K562 (cell line): ENCODE measurements around the gene BEX3. TPM values are rescaled to one million over a fixed set of nuclear protein-coding genes. Genes with fewer than 3 reads are reported as not detected.
A peak's percentile ranks its signal among the peaks of the same experiment; 100 is the strongest.

Experiments used
- ATF7 ChIP-seq: fragments of 450-650 bp; IDR thresholded peaks from 2 replicates; pipeline ENCODE4 v1.7.1; 2014; ENCODE audit warnings: mild to moderate bottlenecking, moderate library complexity
- CBFA2T2 ChIP-seq: fragments of 450-650 bp; conservative IDR thresholded peaks from 2 replicates; pipeline ENCODE4 v1.6.1; 2017; ENCODE audit warnings: mild to moderate bottlenecking
- EZH2 ChIP-seq: IDR thresholded peaks from 2 replicates; pipeline ENCODE4 v1.6.1; 2012; ENCODE audit warnings: low read depth, mild to moderate bottlenecking, inconsistent platforms, low read length, borderline replicate concordance
- FOXA3 ChIP-seq, 2 experiments: fragments of 450-650 bp in 1 of 2; sonication (generic) in 1 of 2; formaldehyde crosslinking; IDR thresholded peaks in 1 of 2; conservative IDR thresholded peaks in 1 of 2; 2 replicates each; pipeline versions ENCODE4 v1.4.0 to v1.8.0; 2020 to 2022; ENCODE audit warnings: mild to moderate bottlenecking in 2 of 2, missing genetic modification reagents in 1 of 2
- GATA2 ChIP-seq: sonication (generic); formaldehyde crosslinking; IDR thresholded peaks from 2 replicates; pipeline ENCODE4 v1.4.0; 2020; ENCODE audit warnings: mild to moderate bottlenecking, missing genetic modification reagents
- MYNN ChIP-seq, 2 experiments: sonication (generic); formaldehyde crosslinking in 1 of 2; IDR thresholded peaks; 2 replicates each; pipeline versions ENCODE4 v1.5.0 to v1.6.1; 2016 to 2020; ENCODE audit warnings: antibody characterized with exemption in 1 of 2, missing genetic modification reagents in 1 of 2
- NR2C1 ChIP-seq, 2 experiments: fragments of 450-650 bp; IDR thresholded peaks; 2 replicates each; pipeline ENCODE4 v1.6.1; 2017; ENCODE audit warnings: mild to moderate bottlenecking in 2 of 2, antibody characterized with exemption in 1 of 2, inconsistent platforms in 1 of 2, missing compliant biosample characterization in 1 of 2, missing genetic modification characterization in 1 of 2
- RAD51 ChIP-seq: fragments of 450-650 bp; IDR thresholded peaks from 2 replicates; pipeline ENCODE4 v1.7.1; 2016; ENCODE audit warnings: low read depth, mild to moderate bottlenecking, borderline replicate concordance
- RBM34 ChIP-seq: fragments of 200-400 bp; formaldehyde crosslinking; IDR thresholded peaks from 2 replicates; pipeline ENCODE4 v1.6.1; 2018; ENCODE audit warnings: low read length, borderline replicate concordance; ENCODE audit not compliant: insufficient read depth
- RREB1 ChIP-seq: fragments of 250-450 bp; sonication (Bioruptor Pico); IDR thresholded peaks from 2 replicates; pipeline ENCODE4 v1.4.0; 2020
- XRCC5 ChIP-seq: fragments of 200-400 bp; formaldehyde crosslinking; IDR thresholded peaks from 2 replicates; pipeline ENCODE4 v1.6.1; 2017; ENCODE audit warnings: low read depth, mild to moderate bottlenecking, low read length
- YY1 ChIP-seq, 3 experiments: IDR thresholded peaks; 2 replicates each; pipeline ENCODE4 v1.6.1; 2011; ENCODE audit warnings: low read length in 2 of 3, mild to moderate bottlenecking in 2 of 3, moderate library complexity in 2 of 3, borderline replicate concordance in 1 of 3, control low read depth in 1 of 3, low read depth in 1 of 3; ENCODE audit not compliant: insufficient read depth in 3 of 3, insufficient replicate concordance in 2 of 3, control insufficient read depth in 1 of 3, insufficient read length in 1 of 3; ENCODE audit errors: extremely low read depth in 1 of 3
- ZBTB12 ChIP-seq: fragments of 250-450 bp; sonication (Bioruptor Pico); IDR thresholded peaks from 2 replicates; pipeline ENCODE4 v1.4.0; 2020
- ZBTB2 ChIP-seq: fragments of 450-650 bp; IDR thresholded peaks from 2 replicates; pipeline ENCODE4 v1.6.1; 2016; ENCODE audit warnings: antibody characterized with exemption
- ZNF232 ChIP-seq: sonication (generic); formaldehyde crosslinking; IDR thresholded peaks from 2 replicates; pipeline ENCODE4 v1.8.0; 2022; ENCODE audit warnings: mild to moderate bottlenecking, missing genetic modification reagents
- polyA plus RNA-seq, 8 experiments: library from polyadenylated mRNA; depleted of rRNA in 4 of 8; stranded (reverse) in 5 of 8; unstranded in 3 of 8; fragments of >200 nt; fragmentation: Nextera tagmentation in 2 of 8; fragmentation: Illumina TruSeq in 1 of 8; extraction: Ambion mirVana in 2 of 8; extraction: Trizol in 1 of 8; gene quantifications; 2 replicates each; pipeline versions ENCODE4 v1.2.1 to v1.2.3, GENCODE V29; 2011 to 2014; ENCODE audit warnings: inconsistent platforms in 1 of 8, missing spikeins in 1 of 8
- total RNA-seq, 7 experiments: library from RNA; depleted of rRNA in 6 of 7; stranded (reverse); fragments of >200 nt in 6 of 7; fragmentation: Illumina TruSeq in 2 of 7; extraction: Trizol in 2 of 7; gene quantifications; 2 replicates each; pipeline versions ENCODE4 v1.2.1 to v1.2.3, GENCODE V29; 2011 to 2021; ENCODE audit warnings: low replicate concordance in 1 of 7
- TF ChIP-seq, protein P1 (sequence below): sonication (generic); formaldehyde crosslinking; IDR thresholded peaks from 2 replicates; pipeline ENCODE4 v1.8.1; 2023; ENCODE audit warnings: mild to moderate bottlenecking, missing genetic modification reagents

The BEX3 gene
- total and polyA plus RNA-seq, 9 of the 15 experiments (the other 6 are each of a cell fraction or from before 2014, with no cell fraction given), result 0.21 to 0.47 TPM; not detected in 7

DNA sequence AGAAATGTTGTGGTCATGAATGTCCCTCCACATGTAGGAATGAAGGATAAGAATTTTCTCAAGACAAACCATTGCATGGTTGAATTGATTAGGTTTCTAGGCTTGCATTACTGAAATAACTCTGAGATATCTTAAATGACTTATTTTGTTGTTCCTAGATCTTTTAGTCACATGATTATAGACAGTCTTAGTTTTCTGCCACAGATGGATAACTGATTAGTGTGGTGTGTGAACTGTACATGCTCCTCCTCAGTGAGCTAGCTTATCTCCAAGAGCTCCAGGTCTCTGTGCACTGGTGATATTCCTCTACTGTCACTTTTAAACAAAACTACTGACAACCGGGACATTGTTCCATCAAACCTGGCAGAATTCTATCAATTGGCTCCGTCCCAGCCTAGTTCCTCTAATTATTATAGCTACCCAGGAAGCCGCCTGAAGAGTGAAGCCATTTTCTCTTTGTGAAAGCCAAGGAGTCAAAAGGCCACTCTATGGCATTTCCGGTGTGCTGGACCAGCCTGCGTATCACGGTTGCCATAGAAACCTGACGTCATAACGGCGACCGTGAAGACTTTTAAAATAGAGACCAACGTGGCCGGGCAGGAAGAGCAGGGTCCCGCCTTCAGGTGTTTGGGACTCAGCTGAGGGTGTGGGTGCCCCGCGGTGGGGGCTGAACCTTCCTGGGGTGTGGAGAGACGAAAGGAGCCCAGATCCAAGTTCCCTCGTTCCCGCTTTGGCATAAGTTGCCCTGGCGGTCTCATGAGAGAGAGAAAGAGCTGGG, 28.1 kb downstream of the BEX3 start (continued):
- TF ChIP-seq, protein P1, sequence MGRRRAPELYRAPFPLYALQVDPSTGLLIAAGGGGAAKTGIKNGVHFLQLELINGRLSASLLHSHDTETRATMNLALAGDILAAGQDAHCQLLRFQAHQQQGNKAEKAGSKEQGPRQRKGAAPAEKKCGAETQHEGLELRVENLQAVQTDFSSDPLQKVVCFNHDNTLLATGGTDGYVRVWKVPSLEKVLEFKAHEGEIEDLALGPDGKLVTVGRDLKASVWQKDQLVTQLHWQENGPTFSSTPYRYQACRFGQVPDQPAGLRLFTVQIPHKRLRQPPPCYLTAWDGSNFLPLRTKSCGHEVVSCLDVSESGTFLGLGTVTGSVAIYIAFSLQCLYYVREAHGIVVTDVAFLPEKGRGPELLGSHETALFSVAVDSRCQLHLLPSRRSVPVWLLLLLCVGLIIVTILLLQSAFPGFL (CRISPR knock-in tag), result 0 out of 2 replicates have a peak, but pooled peaks have one; percentile 70
- TF ChIP-seq EZH2 (no peak), XRCC5 (no peak), ZBTB2 (no peak), CBFA2T2 (peak; percentile 28; the same call in 1 of the 2 replicates), NR2C1 (IDR thresholded peaks at IDR 0.05) (no peak), NR2C1 (tag; IDR thresholded peaks at IDR 0.05) (no peak), MYNN (IDR thresholded peaks at IDR 0.05) (peak; percentile 95), MYNN (CRISPR knock-in tag; IDR thresholded peaks at IDR 0.05) (no peak), GATA2 (CRISPR knock-in tag) (no peak), RAD51 (no peak), ATF7 (peak; percentile 91), YY1 (IDR thresholded peaks at IDR 0.05; ENCODE audit: borderline replicate concordance in 1 of 3, control insufficient read depth in 1 of 3, extremely low read depth in 1 of 3, insufficient read depth in 3 of 3, insufficient read length in 1 of 3, insufficient replicate concordance in 2 of 3, low read depth in 1 of 3, low read length in 2 of 3) (peak in 1 of 3 experiments; percentile 77), FOXA3 (CRISPR knock-in tag; conservative IDR thresholded peaks at IDR 0.05 in 1 of 2, IDR thresholded peaks at IDR 0.05 in 1 of 2) (no peak), RBM34 (no peak), ZNF232 (CRISPR knock-in tag) (no peak), RREB1 (CRISPR knock-in tag) (peak; percentile 75; the same call in 1 of the 2 replicates), ZBTB12 (peak; percentile 62; the same call in 1 of the 2 replicates)
